ENCODE measurements around the gene TMEM132D. TPM values are rescaled to one million over a fixed set of nuclear protein-coding genes. Genes with fewer than 3 reads are reported as not detected.

The TMEM132D gene
- total and polyA plus RNA-seq, 2 of the 4 experiments (the other 2 are of a cell fraction): not detected

- DNase-seq (no peak), ATAC-seq (ENCODE audit: low read depth) (no peak)
- Histone ChIP-seq H3K56ac (ENCODE audit: extremely low read depth, insufficient read depth, low read length) (no peak overlapping the region), H3K9me1 (ENCODE audit: insufficient read depth, low read length) (no peaks in the 10 kb centered on the region), H3K4me2 (ENCODE audit: low read depth, low read length) (no peak overlapping the region), H3K23ac (ENCODE audit: low read depth, low read length) (no peak overlapping the region), H4K8ac (ENCODE audit: low read depth in 2 of 2, low read length in 2 of 2) (no peak overlapping the region), H3K14ac (replicated peaks; ENCODE audit: low read depth, low read length) (no peak overlapping the region), H3K79me1 (ENCODE audit: low read depth in 1 of 2, low read length in 2 of 2) (no peaks in the 10 kb centered on the region), H3K18ac (ENCODE audit: low read depth, low read length) (no peak overlapping the region), H4K20me1 (ENCODE audit: insufficient read depth, low read length) (no peaks in the 10 kb centered on the region), H2BK5ac (ENCODE audit: low read depth, low read length, poor library complexity, severe bottlenecking) (no peak overlapping the region), H4K91ac (ENCODE audit: insufficient read depth, low read depth, low read length) (no peak overlapping the region), H2AK5ac (ENCODE audit: low read depth, low read length) (no peak overlapping the region), H3K9ac (ENCODE audit: low read depth, low read length) (no peak overlapping the region), H3K4me3 (ENCODE audit: insufficient read depth, low read depth, low read length) (no peak overlapping the region), H3K4ac (ENCODE audit: low read depth, low read length) (no peak overlapping the region), H2AFZ (replicated peaks; ENCODE audit: low read length, poor library complexity) (no peak overlapping the region), H2BK120ac (ENCODE audit: low read depth, low read length) (no peak overlapping the region), H3K27ac (ENCODE audit: insufficient read depth, low read length) (no peak overlapping the region), H2AK9ac (replicated peaks; ENCODE audit: low read depth, low read length, poor library complexity) (no peak overlapping the region), H4K5ac (ENCODE audit: low read depth, low read length) (no peak overlapping the region), H3K4me1 (ENCODE audit: control insufficient read depth, insufficient read depth, low read length) (no peaks in the 10 kb centered on the region), H2BK15ac (ENCODE audit: low read depth, low read length) (no peak overlapping the region), H3K9me3 (ENCODE audit: control insufficient read depth, insufficient read depth, low read length) (peaks cover 40% of the 10 kb centered on the region), H3K27me3 (ENCODE audit: control insufficient read depth, insufficient read depth, low read length) (no peaks in the 10 kb centered on the region), H3K36me3 (ENCODE audit: control insufficient read depth, insufficient read depth, low read length) (no peaks in the 10 kb centered on the region), H2BK20ac (ENCODE audit: low read depth, low read length) (no peak overlapping the region)
- dilution Hi-C loops (cut with HindIII; ENCODE audit: low sequenced_read_pairs, unreplicated experiment) (no loop called here), in situ Hi-C loops (cut with MboI; ENCODE audit: low sequenced_read_pairs) (no loop called here), intact Hi-C loops (cut with micrococcal nuclease) (no loop called here)
- TF ChIP-seq SMC3 (IDR thresholded peaks at IDR 0.05; ENCODE audit: low read depth, low read length): no peak
- TF ChIP-seq RCOR1 (IDR thresholded peaks at IDR 0.05; ENCODE audit: insufficient replicate concordance, low read length): no peak
- TF ChIP-seq, protein P1, sequence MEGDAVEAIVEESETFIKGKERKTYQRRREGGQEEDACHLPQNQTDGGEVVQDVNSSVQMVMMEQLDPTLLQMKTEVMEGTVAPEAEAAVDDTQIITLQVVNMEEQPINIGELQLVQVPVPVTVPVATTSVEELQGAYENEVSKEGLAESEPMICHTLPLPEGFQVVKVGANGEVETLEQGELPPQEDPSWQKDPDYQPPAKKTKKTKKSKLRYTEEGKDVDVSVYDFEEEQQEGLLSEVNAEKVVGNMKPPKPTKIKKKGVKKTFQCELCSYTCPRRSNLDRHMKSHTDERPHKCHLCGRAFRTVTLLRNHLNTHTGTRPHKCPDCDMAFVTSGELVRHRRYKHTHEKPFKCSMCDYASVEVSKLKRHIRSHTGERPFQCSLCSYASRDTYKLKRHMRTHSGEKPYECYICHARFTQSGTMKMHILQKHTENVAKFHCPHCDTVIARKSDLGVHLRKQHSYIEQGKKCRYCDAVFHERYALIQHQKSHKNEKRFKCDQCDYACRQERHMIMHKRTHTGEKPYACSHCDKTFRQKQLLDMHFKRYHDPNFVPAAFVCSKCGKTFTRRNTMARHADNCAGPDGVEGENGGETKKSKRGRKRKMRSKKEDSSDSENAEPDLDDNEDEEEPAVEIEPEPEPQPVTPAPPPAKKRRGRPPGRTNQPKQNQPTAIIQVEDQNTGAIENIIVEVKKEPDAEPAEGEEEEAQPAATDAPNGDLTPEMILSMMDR (conservative IDR thresholded peaks at IDR 0.05; ENCODE audit: low read depth, low read length): no peak
- TF ChIP-seq POLR2A (IDR thresholded peaks at IDR 0.05; ENCODE audit: low read depth, low read length): no peak
- no peak for TF ChIP-seq BHLHE40 (IDR thresholded peaks at IDR 0.05; ENCODE audit: low read depth, low read length)
- TF ChIP-seq CHD1 (IDR thresholded peaks at IDR 0.05; ENCODE audit: low read depth, low read length): no peak
- TF ChIP-seq RAD21 (IDR thresholded peaks at IDR 0.05; ENCODE audit: low read length): no peak
- TF ChIP-seq, protein P2, sequence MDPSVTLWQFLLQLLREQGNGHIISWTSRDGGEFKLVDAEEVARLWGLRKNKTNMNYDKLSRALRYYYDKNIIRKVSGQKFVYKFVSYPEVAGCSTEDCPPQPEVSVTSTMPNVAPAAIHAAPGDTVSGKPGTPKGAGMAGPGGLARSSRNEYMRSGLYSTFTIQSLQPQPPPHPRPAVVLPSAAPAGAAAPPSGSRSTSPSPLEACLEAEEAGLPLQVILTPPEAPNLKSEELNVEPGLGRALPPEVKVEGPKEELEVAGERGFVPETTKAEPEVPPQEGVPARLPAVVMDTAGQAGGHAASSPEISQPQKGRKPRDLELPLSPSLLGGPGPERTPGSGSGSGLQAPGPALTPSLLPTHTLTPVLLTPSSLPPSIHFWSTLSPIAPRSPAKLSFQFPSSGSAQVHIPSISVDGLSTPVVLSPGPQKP (IDR thresholded peaks at IDR 0.05; ENCODE audit: borderline replicate concordance, low read depth, low read length): no peak
- TF ChIP-seq CEBPB (IDR thresholded peaks at IDR 0.05; ENCODE audit: low read depth, low read length): no peak
- TF ChIP-seq RFX5 (IDR thresholded peaks at IDR 0.05; ENCODE audit: low read depth, low read length): no peak
- no peak for TF ChIP-seq NFE2L2 (IDR thresholded peaks at IDR 0.05; ENCODE audit: low read depth, low read length)
- TF ChIP-seq MXI1 (IDR thresholded peaks at IDR 0.05; ENCODE audit: borderline replicate concordance, low read depth, low read length): no peak
- no peak for TF ChIP-seq MAFK (IDR thresholded peaks at IDR 0.05; ENCODE audit: low read depth, low read length)
- no peak for TF ChIP-seq FOS (IDR thresholded peaks at IDR 0.05; ENCODE audit: low read depth, low read length)
- CTCF ChIA-PET: no interaction called here
- BruUV-seq (replicated peaks): no TSS peak
- 50% methylated on average over 1 of the region's 2 CpGs; no CpG with 5 or more reads in 1 of the 2 experiments for WGBS, 2 experiments (ENCODE audit: extremely low coverage in 2 of 2, insufficient read length in 1 of 2)
- POLR2A ChIA-PET (ENCODE audit: unreplicated experiment): no interaction called here
Observed at GRCh38 chr12:129106772-129107171, 797.1 kb downstream of the TMEM132D start.
